SK-N-SH (cell line): Measurements from ENCODE around the gene MYBPH. TPM values are rescaled to one million over a fixed set of nuclear protein-coding genes. Genes with fewer than 3 reads are reported as not detected.

Experiments used
- CTCF ChIA-PET: fragments of 300-600, 350-600 bp; formaldehyde crosslinking; extraction: SDS; loops from one replicate; lab custom pipeline; 2021; lab: Yijun Ruan, JAX
- POLR2A ChIA-PET: fragments of 350-600 bp; sonication (Branson Sonifier 250); formaldehyde crosslinking; extraction: SDS; loops from one replicate; lab custom pipeline; 2020; ENCODE audit warnings: antibody characterized with exemption, inconsistent platforms; lab: Yijun Ruan, JAX
- DNase-seq: peaks from one replicate; pipeline ENCODE4 v3.0.0; 2012
- H2AFZ ChIP-seq: fragments of 200-600 bp; sonication (generic); 2 replicates; pipeline ENCODE4 v1.8.1; 2016; ENCODE audit warnings: antibody characterized with exemption, mild to moderate bottlenecking, low read depth
- H3F3A ChIP-seq: fragments of 200-600 bp; sonication (generic); replicated peaks from 2 replicates; pipeline ENCODE3; 2016; ENCODE audit warnings: antibody characterized with exemption, mild to moderate bottlenecking; ENCODE audit not compliant: insufficient read depth
- H3K27ac ChIP-seq, 2 experiments: fragments of 200-500 bp in 1 of 2; fragments of 200-600 bp in 1 of 2; sonication (Bioruptor generic) in 1 of 2; sonication (generic), shearing (Covaris generic) in 1 of 2; 2 replicates each; pipeline versions ENCODE4 v1.5.1 to v1.6.1; 2014 to 2016; ENCODE audit warnings: low read depth in 2 of 2, inconsistent platforms in 1 of 2, low read length in 1 of 2, mild to moderate bottlenecking in 1 of 2, mixed read lengths in 1 of 2
- H3K27me3 ChIP-seq: fragments of 200-600 bp; sonication (generic), shearing (Covaris generic); 2 replicates; pipeline ENCODE4 v1.6.1; 2016; ENCODE audit warnings: mixed run types; ENCODE audit not compliant: insufficient read depth
- H3K36me3 ChIP-seq, 2 experiments: fragments of 200-500 bp in 1 of 2; fragments of 200-600 bp in 1 of 2; sonication (Bioruptor generic) in 1 of 2; sonication (generic) in 1 of 2; replicated peaks in 1 of 2; 2 replicates each; pipeline versions ENCODE3 to v1.5.1; 2014 to 2016; ENCODE audit warnings: low read length in 1 of 2, mild to moderate bottlenecking in 1 of 2; ENCODE audit not compliant: insufficient read depth in 2 of 2, control insufficient read depth in 1 of 2
- H3K4me1 ChIP-seq, 2 experiments: fragments of 200-500 bp in 1 of 2; fragments of 200-600 bp in 1 of 2; sonication (Bioruptor generic) in 1 of 2; sonication (generic), shearing (Covaris generic) in 1 of 2; 2 replicates each; pipeline versions ENCODE4 v1.5.1 to v1.6.1; 2014 to 2016; ENCODE audit warnings: low read depth in 1 of 2, low read length in 1 of 2, mixed run types in 1 of 2; ENCODE audit not compliant: insufficient read depth in 2 of 2, control insufficient read depth in 1 of 2
- H3K4me2 ChIP-seq: fragments of 200-600 bp; sonication (generic), shearing (Covaris generic); 2 replicates; pipeline ENCODE4 v1.6.1; 2017; ENCODE audit warnings: mixed run types
- H3K4me3 ChIP-seq, 2 experiments: fragments of 200-500 bp in 1 of 2; fragments of 200-600 bp in 1 of 2; sonication (Bioruptor generic) in 1 of 2; sonication (generic), shearing (Covaris generic) in 1 of 2; 2 replicates each; pipeline versions ENCODE4 v1.5.1 to v1.8.1; 2014 to 2016; ENCODE audit warnings: low read depth in 2 of 2, inconsistent platforms in 1 of 2, low read length in 1 of 2, mild to moderate bottlenecking in 1 of 2, mixed read lengths in 1 of 2, moderate library complexity in 1 of 2
- H3K79me2 ChIP-seq: fragments of 200-600 bp; sonication (generic); 2 replicates; pipeline ENCODE4 v1.8.1; 2017; ENCODE audit warnings: mild to moderate bottlenecking; ENCODE audit not compliant: insufficient read depth
- H3K9ac ChIP-seq: fragments of 200-600 bp; sonication (generic); 2 replicates; pipeline ENCODE4 v1.6.1; 2017; ENCODE audit warnings: mixed run types
- H3K9me2 ChIP-seq: fragments of 200-600 bp; sonication (generic); 2 replicates; pipeline ENCODE4 v1.6.1; 2017; ENCODE audit warnings: mixed run types
- H3K9me3 ChIP-seq: fragments of 200-600 bp; sonication (generic); 2 replicates; pipeline ENCODE4 v1.6.1; 2017; ENCODE audit warnings: mixed run types, mild to moderate bottlenecking, moderate library complexity
- H4K20me1 ChIP-seq: fragments of 200-600 bp; sonication (generic); 2 replicates; pipeline ENCODE4 v1.6.1; 2017; ENCODE audit warnings: mild to moderate bottlenecking, mixed run types; ENCODE audit not compliant: insufficient read depth
- CTCF ChIP-seq: fragments of 200-600 bp; sonication (generic); IDR thresholded peaks from 2 replicates; pipeline ENCODE4 v1.6.1; 2017; ENCODE audit warnings: antibody characterized with exemption, mild to moderate bottlenecking, moderate library complexity
- ELF1 ChIP-seq: IDR thresholded peaks from 2 replicates; pipeline ENCODE4 v1.4.0; 2012
- EP300 ChIP-seq, 2 experiments: IDR thresholded peaks; 2 replicates each; pipeline versions ENCODE4 v1.4.0 to v1.6.1; 2012; ENCODE audit warnings: borderline replicate concordance in 1 of 2, low read depth in 1 of 2, low read length in 1 of 2
- EZH2phosphoT487 ChIP-seq: fragments of 200-600 bp; sonication (generic); IDR thresholded peaks from 2 replicates; pipeline ENCODE4 v1.6.1; 2017; ENCODE audit warnings: low read depth, mixed run types, mild to moderate bottlenecking, antibody characterized with exemption, moderate library complexity, borderline replicate concordance
- FOXJ3 ChIP-seq: sonication (generic); formaldehyde crosslinking; IDR thresholded peaks from 2 replicates; pipeline ENCODE4 v1.5.1; 2020; ENCODE audit warnings: mild to moderate bottlenecking, missing genetic modification reagents
- GATA2 ChIP-seq: sonication (generic); formaldehyde crosslinking; IDR thresholded peaks from 2 replicates; pipeline ENCODE4 v1.5.0; 2020; ENCODE audit warnings: mild to moderate bottlenecking, missing genetic modification reagents
- MAX ChIP-seq: IDR thresholded peaks from 2 replicates; pipeline ENCODE4 v1.4.0; 2012; ENCODE audit warnings: low read depth
- MXI1 ChIP-seq: IDR thresholded peaks from 2 replicates; pipeline ENCODE4 v1.6.1; 2012; ENCODE audit warnings: mild to moderate bottlenecking, low read depth, low read length, improper control_type of control experiment
- POLR2AphosphoS5 ChIP-seq: IDR thresholded peaks from 2 replicates; pipeline ENCODE4 v1.6.1; 2012; ENCODE audit warnings: low read depth, low read length
- RCOR1 ChIP-seq: fragments of 150-350 bp; IDR thresholded peaks from 2 replicates; pipeline ENCODE4 v1.6.1; 2017; ENCODE audit warnings: antibody characterized with exemption, low read length
- REST ChIP-seq: IDR thresholded peaks from 2 replicates; pipeline ENCODE4 v1.6.1; 2012; ENCODE audit warnings: mild to moderate bottlenecking, low read depth, low read length, moderate library complexity
- RFX5 ChIP-seq: IDR thresholded peaks from 2 replicates; pipeline ENCODE4 v1.6.1; 2012; ENCODE audit warnings: mild to moderate bottlenecking, improper control_type of control experiment, low read length
- RXRA ChIP-seq: IDR thresholded peaks from 2 replicates; pipeline ENCODE4 v1.4.0; 2012; ENCODE audit warnings: low read depth, mild to moderate bottlenecking, borderline replicate concordance
- SIN3A ChIP-seq: IDR thresholded peaks from 2 replicates; pipeline ENCODE4 v1.6.1; 2012; ENCODE audit warnings: low read depth, mild to moderate bottlenecking, low read length, moderate library complexity, borderline replicate concordance
- TEAD4 ChIP-seq: IDR thresholded peaks from 2 replicates; pipeline ENCODE4 v1.4.0; 2012; ENCODE audit warnings: mild to moderate bottlenecking, borderline replicate concordance; ENCODE audit not compliant: insufficient read depth
- USF1 ChIP-seq: IDR thresholded peaks from 2 replicates; pipeline ENCODE4 v1.4.0; 2012; ENCODE audit warnings: low read depth, borderline replicate concordance
- YY1 ChIP-seq: IDR thresholded peaks from 2 replicates; pipeline ENCODE4 v1.4.0; 2012; ENCODE audit warnings: low read depth, mild to moderate bottlenecking
- ZBTB33 ChIP-seq: IDR thresholded peaks from 2 replicates; pipeline ENCODE4 v1.4.0; 2012; ENCODE audit warnings: low read depth, borderline replicate concordance
- WGBS: methylation state at CpG from one replicate; pipeline ENCODE4 v1.1.6; 2017; ENCODE audit warnings: low lambda C conversion rate; 5-methylcytosine and 5-hydroxymethylcytosine counted together
- polyA plus RNA-seq, 3 experiments: library from polyadenylated mRNA; depleted of rRNA; stranded (reverse); fragments of >200 nt; gene quantifications; 2 replicates each; pipeline ENCODE4 v1.2.3, GENCODE V29; 2012

Gene MYBPH
- polyA plus RNA-seq, 1 of the 3 experiments (the other 2 are of a cell fraction), result 0.12 TPM

GRCh38 chr1:203158960-203159665 lies 16.5 kb downstream of the MYBPH start (continued):
- TF ChIP-seq CTCF (no peak), ZBTB33 (no peak), MAX (no peak), POLR2AphosphoS5 (no peak)

GRCh38 chr1:203158423-203158822 lies 17.2 kb downstream of the MYBPH start:
- POLR2A ChIA-PET, result no interaction called here
- H3F3A ChIP-seq, result no peaks in the 10 kb centered on the region
- H3K9me3 ChIP-seq, result no peaks in the 10 kb centered on the region
- no peak overlapping the region for H3K9ac ChIP-seq
- H3K4me3 ChIP-seq, result no peak overlapping the region
- CTCF ChIA-PET, result interaction anchor here (1.3 to 3.0 kb wide), 4 partner anchors 10 to 57 kb away, joined by 5 to 12 read pairs (median 9); no protein-coding TSS in a partner anchor
- H3K79me2 ChIP-seq, result no peaks in the 10 kb centered on the region
- no peaks in the 10 kb centered on the region for H3K27me3 ChIP-seq
- H3K4me1 ChIP-seq, result peaks cover 12 to 13% of the 10 kb centered on the region in 2 experiments
- H4K20me1 ChIP-seq, result no peaks in the 10 kb centered on the region
- no peaks in the 10 kb centered on the region for H3K9me2 ChIP-seq
- H2AFZ ChIP-seq, result no peak overlapping the region
- no peak overlapping the region for H3K27ac ChIP-seq
- H3K36me3 ChIP-seq, result no peaks in the 10 kb centered on the region
- no peak overlapping the region for H3K4me2 ChIP-seq
- WGBS, result 50% methylated on average over 1 of the region's 1 CpG
- no peak for DNase-seq
- TF ChIP-seq RFX5, result no peak
- no peak for TF ChIP-seq TEAD4
- TF ChIP-seq GATA2 (CRISPR knock-in tag), result no peak
- TF ChIP-seq FOXJ3, result no peak
- TF ChIP-seq RXRA, result no peak
- no peak for TF ChIP-seq SIN3A
- no peak for TF ChIP-seq MXI1
- TF ChIP-seq USF1, result no peak
- TF ChIP-seq CTCF, result no peak
- no peak for TF ChIP-seq EZH2phosphoT487
- no peak for TF ChIP-seq YY1
- TF ChIP-seq RCOR1, result no peak
- TF ChIP-seq MAX, result no peak
- TF ChIP-seq EP300 (IDR thresholded peaks at IDR 0.05; ENCODE audit: borderline replicate concordance in 1 of 2, low read depth in 1 of 2, low read length in 1 of 2), result no peak
- TF ChIP-seq POLR2AphosphoS5, result no peak
- no peak for TF ChIP-seq ELF1
- TF ChIP-seq REST, result no peak
